Measurements from ENCODE around the gene BANK1.

DNA sequence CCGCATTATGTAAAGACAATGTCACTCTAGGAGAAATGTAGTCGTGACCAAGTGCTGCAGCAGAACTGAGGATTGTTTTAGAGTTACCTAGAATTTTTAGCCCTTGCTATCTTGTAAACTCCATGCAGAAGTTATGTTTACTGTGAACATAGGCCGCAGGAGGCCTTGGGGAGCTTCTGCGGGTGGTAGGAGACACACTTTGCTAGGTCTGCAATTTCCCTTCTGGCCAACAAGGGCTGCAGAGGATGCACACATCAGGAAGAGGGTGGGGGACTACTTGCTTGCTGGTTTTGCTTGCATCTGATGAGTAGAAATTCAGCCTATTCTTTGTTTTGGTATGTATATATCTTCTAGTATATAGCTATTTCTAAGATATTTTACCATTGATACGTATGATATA is 23.1 kb downstream of the BANK1 start:
- no peak for TF ChIP-seq RARB (CRISPR knock-in tag; IDR thresholded peaks at IDR 0.05)
- TF ChIP-seq ZNF8 (CRISPR knock-in tag; IDR thresholded peaks at IDR 0.05): no peak
- TF ChIP-seq TOX (CRISPR knock-in tag; IDR thresholded peaks at IDR 0.05; ENCODE audit: borderline replicate concordance): no peak
- no peak for TF ChIP-seq CSDC2 (CRISPR knock-in tag; IDR thresholded peaks at IDR 0.05)
- no peak for TF ChIP-seq SNAI2 (CRISPR knock-in tag; IDR thresholded peaks at IDR 0.05)
- TF ChIP-seq, protein P1, sequence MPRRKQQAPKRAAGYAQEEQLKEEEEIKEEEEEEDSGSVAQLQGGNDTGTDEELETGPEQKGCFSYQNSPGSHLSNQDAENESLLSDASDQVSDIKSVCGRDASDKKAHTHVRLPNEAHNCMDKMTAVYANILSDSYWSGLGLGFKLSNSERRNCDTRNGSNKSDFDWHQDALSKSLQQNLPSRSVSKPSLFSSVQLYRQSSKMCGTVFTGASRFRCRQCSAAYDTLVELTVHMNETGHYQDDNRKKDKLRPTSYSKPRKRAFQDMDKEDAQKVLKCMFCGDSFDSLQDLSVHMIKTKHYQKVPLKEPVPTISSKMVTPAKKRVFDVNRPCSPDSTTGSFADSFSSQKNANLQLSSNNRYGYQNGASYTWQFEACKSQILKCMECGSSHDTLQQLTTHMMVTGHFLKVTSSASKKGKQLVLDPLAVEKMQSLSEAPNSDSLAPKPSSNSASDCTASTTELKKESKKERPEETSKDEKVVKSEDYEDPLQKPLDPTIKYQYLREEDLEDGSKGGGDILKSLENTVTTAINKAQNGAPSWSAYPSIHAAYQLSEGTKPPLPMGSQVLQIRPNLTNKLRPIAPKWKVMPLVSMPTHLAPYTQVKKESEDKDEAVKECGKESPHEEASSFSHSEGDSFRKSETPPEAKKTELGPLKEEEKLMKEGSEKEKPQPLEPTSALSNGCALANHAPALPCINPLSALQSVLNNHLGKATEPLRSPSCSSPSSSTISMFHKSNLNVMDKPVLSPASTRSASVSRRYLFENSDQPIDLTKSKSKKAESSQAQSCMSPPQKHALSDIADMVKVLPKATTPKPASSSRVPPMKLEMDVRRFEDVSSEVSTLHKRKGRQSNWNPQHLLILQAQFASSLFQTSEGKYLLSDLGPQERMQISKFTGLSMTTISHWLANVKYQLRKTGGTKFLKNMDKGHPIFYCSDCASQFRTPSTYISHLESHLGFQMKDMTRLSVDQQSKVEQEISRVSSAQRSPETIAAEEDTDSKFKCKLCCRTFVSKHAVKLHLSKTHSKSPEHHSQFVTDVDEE (CRISPR knock-in tag; IDR thresholded peaks at IDR 0.05): no peak
- TF ChIP-seq ZFP3 (CRISPR knock-in tag; IDR thresholded peaks at IDR 0.05): no peak
- TF ChIP-seq PPARA (CRISPR knock-in tag; IDR thresholded peaks at IDR 0.05; ENCODE audit: borderline replicate concordance): no peak
- no peak for TF ChIP-seq TCF4 (CRISPR knock-in tag; IDR thresholded peaks at IDR 0.05; ENCODE audit: borderline replicate concordance)
- no peak for TF ChIP-seq ZFP30 (CRISPR knock-in tag; IDR thresholded peaks at IDR 0.05)
- no peak for TF ChIP-seq BACH2 (CRISPR knock-in tag; IDR thresholded peaks at IDR 0.05; ENCODE audit: borderline replicate concordance)
